SK-N-SH (cell line): ENCODE results near the gene FAM221B. TPM values are rescaled to one million over a fixed set of nuclear protein-coding genes. Genes with fewer than 3 reads are reported as not detected.

ENCODE experiments used
- CTCF ChIA-PET: fragments of 300-600, 350-600 bp; formaldehyde crosslinking; extraction: SDS; loops from one replicate; lab custom pipeline; 2021; lab: Yijun Ruan, JAX
- POLR2A ChIA-PET: fragments of 350-600 bp; sonication (Branson Sonifier 250); formaldehyde crosslinking; extraction: SDS; loops from one replicate; lab custom pipeline; 2020; ENCODE audit warnings: antibody characterized with exemption, inconsistent platforms; lab: Yijun Ruan, JAX
- DNase-seq: peaks from one replicate; pipeline ENCODE4 v3.0.0; 2012
- H2AFZ ChIP-seq: fragments of 200-600 bp; sonication (generic); 2 replicates; pipeline ENCODE4 v1.8.1; 2016; ENCODE audit warnings: antibody characterized with exemption, mild to moderate bottlenecking, low read depth
- H3F3A ChIP-seq: fragments of 200-600 bp; sonication (generic); replicated peaks from 2 replicates; pipeline ENCODE3; 2016; ENCODE audit warnings: antibody characterized with exemption, mild to moderate bottlenecking; ENCODE audit not compliant: insufficient read depth
- H3K27ac ChIP-seq, 2 experiments: fragments of 200-500 bp in 1 of 2; fragments of 200-600 bp in 1 of 2; sonication (Bioruptor generic) in 1 of 2; sonication (generic), shearing (Covaris generic) in 1 of 2; 2 replicates each; pipeline versions ENCODE4 v1.5.1 to v1.6.1; 2014 to 2016; ENCODE audit warnings: low read depth in 2 of 2, inconsistent platforms in 1 of 2, low read length in 1 of 2, mild to moderate bottlenecking in 1 of 2, mixed read lengths in 1 of 2
- H3K27me3 ChIP-seq: fragments of 200-600 bp; sonication (generic), shearing (Covaris generic); 2 replicates; pipeline ENCODE4 v1.6.1; 2016; ENCODE audit warnings: mixed run types; ENCODE audit not compliant: insufficient read depth
- H3K36me3 ChIP-seq, 2 experiments: fragments of 200-500 bp in 1 of 2; fragments of 200-600 bp in 1 of 2; sonication (Bioruptor generic) in 1 of 2; sonication (generic) in 1 of 2; replicated peaks in 1 of 2; 2 replicates each; pipeline versions ENCODE3 to v1.5.1; 2014 to 2016; ENCODE audit warnings: low read length in 1 of 2, mild to moderate bottlenecking in 1 of 2; ENCODE audit not compliant: insufficient read depth in 2 of 2, control insufficient read depth in 1 of 2
- H3K4me1 ChIP-seq, 2 experiments: fragments of 200-500 bp in 1 of 2; fragments of 200-600 bp in 1 of 2; sonication (Bioruptor generic) in 1 of 2; sonication (generic), shearing (Covaris generic) in 1 of 2; 2 replicates each; pipeline versions ENCODE4 v1.5.1 to v1.6.1; 2014 to 2016; ENCODE audit warnings: low read depth in 1 of 2, low read length in 1 of 2, mixed run types in 1 of 2; ENCODE audit not compliant: insufficient read depth in 2 of 2, control insufficient read depth in 1 of 2
- H3K4me2 ChIP-seq: fragments of 200-600 bp; sonication (generic), shearing (Covaris generic); 2 replicates; pipeline ENCODE4 v1.6.1; 2017; ENCODE audit warnings: mixed run types
- H3K4me3 ChIP-seq, 2 experiments: fragments of 200-500 bp in 1 of 2; fragments of 200-600 bp in 1 of 2; sonication (Bioruptor generic) in 1 of 2; sonication (generic), shearing (Covaris generic) in 1 of 2; 2 replicates each; pipeline versions ENCODE4 v1.5.1 to v1.8.1; 2014 to 2016; ENCODE audit warnings: low read depth in 2 of 2, inconsistent platforms in 1 of 2, low read length in 1 of 2, mild to moderate bottlenecking in 1 of 2, mixed read lengths in 1 of 2, moderate library complexity in 1 of 2
- H3K79me2 ChIP-seq: fragments of 200-600 bp; sonication (generic); 2 replicates; pipeline ENCODE4 v1.8.1; 2017; ENCODE audit warnings: mild to moderate bottlenecking; ENCODE audit not compliant: insufficient read depth
- H3K9ac ChIP-seq: fragments of 200-600 bp; sonication (generic); 2 replicates; pipeline ENCODE4 v1.6.1; 2017; ENCODE audit warnings: mixed run types
- H3K9me2 ChIP-seq: fragments of 200-600 bp; sonication (generic); 2 replicates; pipeline ENCODE4 v1.6.1; 2017; ENCODE audit warnings: mixed run types
- H3K9me3 ChIP-seq: fragments of 200-600 bp; sonication (generic); 2 replicates; pipeline ENCODE4 v1.6.1; 2017; ENCODE audit warnings: mixed run types, mild to moderate bottlenecking, moderate library complexity
- H4K20me1 ChIP-seq: fragments of 200-600 bp; sonication (generic); 2 replicates; pipeline ENCODE4 v1.6.1; 2017; ENCODE audit warnings: mild to moderate bottlenecking, mixed run types; ENCODE audit not compliant: insufficient read depth
- CHD2 ChIP-seq: fragments of 150-350 bp; IDR thresholded peaks from 2 replicates; pipeline ENCODE4 v1.6.1; 2018; ENCODE audit warnings: low read length; ENCODE audit not compliant: partially characterized antibody
- ELF1 ChIP-seq: IDR thresholded peaks from 2 replicates; pipeline ENCODE4 v1.4.0; 2012
- EP300 ChIP-seq, 2 experiments: IDR thresholded peaks; 2 replicates each; pipeline versions ENCODE4 v1.4.0 to v1.6.1; 2012; ENCODE audit warnings: borderline replicate concordance in 1 of 2, low read depth in 1 of 2, low read length in 1 of 2
- EZH2phosphoT487 ChIP-seq: fragments of 200-600 bp; sonication (generic); IDR thresholded peaks from 2 replicates; pipeline ENCODE4 v1.6.1; 2017; ENCODE audit warnings: low read depth, mixed run types, mild to moderate bottlenecking, antibody characterized with exemption, moderate library complexity, borderline replicate concordance
- FOSL2 ChIP-seq: IDR thresholded peaks from 2 replicates; pipeline ENCODE4 v1.4.0; 2012; ENCODE audit warnings: low read depth, mild to moderate bottlenecking, moderate library complexity, borderline replicate concordance
- FOXJ3 ChIP-seq: sonication (generic); formaldehyde crosslinking; IDR thresholded peaks from 2 replicates; pipeline ENCODE4 v1.5.1; 2020; ENCODE audit warnings: mild to moderate bottlenecking, missing genetic modification reagents
- GABPA ChIP-seq: IDR thresholded peaks from 2 replicates; pipeline ENCODE4 v1.4.0; 2012; ENCODE audit warnings: low read depth, mild to moderate bottlenecking
- JUND ChIP-seq: IDR thresholded peaks from 2 replicates; pipeline ENCODE4 v1.4.0; 2012
- MEF2A ChIP-seq: IDR thresholded peaks from 2 replicates; pipeline ENCODE4 v1.4.0; 2012; ENCODE audit warnings: low read depth, borderline replicate concordance
- NFIC ChIP-seq: IDR thresholded peaks from 2 replicates; pipeline ENCODE4 v1.4.0; 2012; ENCODE audit warnings: borderline replicate concordance
- NRF1 ChIP-seq: IDR thresholded peaks from 2 replicates; pipeline ENCODE4 v1.6.1; 2012; ENCODE audit warnings: low read depth, mild to moderate bottlenecking, low read length
- RAD21 ChIP-seq: IDR thresholded peaks from 2 replicates; pipeline ENCODE4 v1.6.1; 2012; ENCODE audit warnings: mild to moderate bottlenecking, low read length
- RCOR1 ChIP-seq: fragments of 150-350 bp; IDR thresholded peaks from 2 replicates; pipeline ENCODE4 v1.6.1; 2017; ENCODE audit warnings: antibody characterized with exemption, low read length
- REST ChIP-seq: IDR thresholded peaks from 2 replicates; pipeline ENCODE4 v1.6.1; 2012; ENCODE audit warnings: mild to moderate bottlenecking, low read depth, low read length, moderate library complexity
- RFX5 ChIP-seq: IDR thresholded peaks from 2 replicates; pipeline ENCODE4 v1.6.1; 2012; ENCODE audit warnings: mild to moderate bottlenecking, improper control_type of control experiment, low read length
- RXRA ChIP-seq: IDR thresholded peaks from 2 replicates; pipeline ENCODE4 v1.4.0; 2012; ENCODE audit warnings: low read depth, mild to moderate bottlenecking, borderline replicate concordance
- SIN3A ChIP-seq: IDR thresholded peaks from 2 replicates; pipeline ENCODE4 v1.6.1; 2012; ENCODE audit warnings: low read depth, mild to moderate bottlenecking, low read length, moderate library complexity, borderline replicate concordance
- SMC3 ChIP-seq: IDR thresholded peaks from 2 replicates; pipeline ENCODE4 v1.6.1; 2012; ENCODE audit warnings: low read depth, low read length, improper control_type of control experiment
- TAF1 ChIP-seq: IDR thresholded peaks from 2 replicates; pipeline ENCODE4 v1.6.1; 2012; ENCODE audit warnings: low read depth, mild to moderate bottlenecking, low read length, moderate library complexity, borderline replicate concordance
- TCF12 ChIP-seq: IDR thresholded peaks from 2 replicates; pipeline ENCODE4 v1.4.0; 2012
- TEAD4 ChIP-seq: IDR thresholded peaks from 2 replicates; pipeline ENCODE4 v1.4.0; 2012; ENCODE audit warnings: mild to moderate bottlenecking, borderline replicate concordance; ENCODE audit not compliant: insufficient read depth
- YY1 ChIP-seq: IDR thresholded peaks from 2 replicates; pipeline ENCODE4 v1.4.0; 2012; ENCODE audit warnings: low read depth, mild to moderate bottlenecking
- ZBTB33 ChIP-seq: IDR thresholded peaks from 2 replicates; pipeline ENCODE4 v1.4.0; 2012; ENCODE audit warnings: low read depth, borderline replicate concordance
- WGBS: methylation state at CpG from one replicate; pipeline ENCODE4 v1.1.6; 2017; ENCODE audit warnings: low lambda C conversion rate; 5-methylcytosine and 5-hydroxymethylcytosine counted together
- polyA plus RNA-seq, 3 experiments: library from polyadenylated mRNA; depleted of rRNA; stranded (reverse); fragments of >200 nt; gene quantifications; 2 replicates each; pipeline ENCODE4 v1.2.3, GENCODE V29; 2012
- TF ChIP-seq, protein P1 (sequence below): IDR thresholded peaks from 2 replicates; pipeline ENCODE4; 2012
- TF ChIP-seq, protein P2 (sequence below): IDR thresholded peaks from 2 replicates; pipeline ENCODE4 v1.4.0; 2012; ENCODE audit warnings: low read depth
- TF ChIP-seq, protein P3 (sequence below): fragments of 200-600 bp; sonication (generic); IDR thresholded peaks from 2 replicates; pipeline ENCODE4 v1.6.1; 2017; ENCODE audit warnings: antibody characterized with exemption, mild to moderate bottlenecking, moderate library complexity

FAM221B gene
- polyA plus RNA-seq, 1 of the 3 experiments (the other 2 are of a cell fraction): not detected

GRCh38 chr9:35812025-35812602 is 16.4 kb downstream of the FAM221B start, which contains the start of gene SPAG8:
TSS of gene SPAG8 (minus strand) at chr9:35812262. CDS start at chr9:35812147, 115 bp downstream.
- peaks cover 24% of the 10 kb centered on the region for H3F3A ChIP-seq
- CTCF ChIA-PET: interaction anchor here (0.7 to 5.6 kb wide), 12 partner anchors 11 to 80 kb away, joined by 4 to 44 read pairs (median 8); partner anchors contain the start of genes CREB3, FAM221B, NPR2 and TMEM8B
- H3K4me1 ChIP-seq: peaks cover 7 to 30% of the 10 kb centered on the region in 2 experiments; a peak in 3 of 4 replicates
- peak within 1 kb of the TSS; percentile 55 to 62 for H3K4me3 ChIP-seq
- H3K79me2 ChIP-seq: peaks cover 8% of the 10 kb centered on the region; the same call in 1 of the 2 replicates
- POLR2A ChIA-PET: interaction anchor here (0.9 kb wide), 1 partner anchor 21 kb away, joined by 5 read pairs; the partner anchor contains the start of gene NPR2
- no peaks in the 10 kb centered on the region for H3K9me3 ChIP-seq
- H3K9ac ChIP-seq: peak within 1 kb of the TSS; percentile 34
- H3K27ac ChIP-seq: peak within 1 kb of the TSS; percentile 44 to 87
- H3K4me2 ChIP-seq: peak within 1 kb of the TSS; percentile 83
- 10% methylated on average over 17 of the region's 28 CpGs for WGBS
- peak; percentile 88 for DNase-seq
- H3K27me3 ChIP-seq: no peaks in the 10 kb centered on the region
- H4K20me1 ChIP-seq: no peaks in the 10 kb centered on the region
- H3K9me2 ChIP-seq: no peaks in the 10 kb centered on the region
- H3K36me3 ChIP-seq: peaks cover 0 to 19% of the 10 kb centered on the region in 2 experiments
- H2AFZ ChIP-seq: peak within 1 kb of the TSS; percentile 88
- TF ChIP-seq TAF1 (peak; percentile 58; the same call in 1 of the 2 replicates), REST (no peak), MEF2A (no peak), RFX5 (no peak), GABPA (peak; percentile 99), EP300 (IDR thresholded peaks at IDR 0.05; ENCODE audit: borderline replicate concordance in 1 of 2, low read depth in 1 of 2, low read length in 1 of 2) (no peak), NFIC (no peak; the same call in 1 of the 2 replicates), EZH2phosphoT487 (no peak), RCOR1 (peak; percentile 60; the same call in 1 of the 2 replicates), JUND (no peak), YY1 (peak; percentile 71; the same call in 1 of the 2 replicates), FOXJ3 (no peak; the same call in 1 of the 2 replicates), TCF12 (no peak), TEAD4 (no peak), RAD21 (no peak), NRF1 (peak; percentile 88), ELF1 (peak; percentile 88), RXRA (no peak), FOSL2 (no peak), CHD2 (peak; percentile 73), SMC3 (no peak), SIN3A (peak; percentile 80; the same call in 1 of the 2 replicates), ZBTB33 (no peak)
- TF ChIP-seq, protein P1, sequence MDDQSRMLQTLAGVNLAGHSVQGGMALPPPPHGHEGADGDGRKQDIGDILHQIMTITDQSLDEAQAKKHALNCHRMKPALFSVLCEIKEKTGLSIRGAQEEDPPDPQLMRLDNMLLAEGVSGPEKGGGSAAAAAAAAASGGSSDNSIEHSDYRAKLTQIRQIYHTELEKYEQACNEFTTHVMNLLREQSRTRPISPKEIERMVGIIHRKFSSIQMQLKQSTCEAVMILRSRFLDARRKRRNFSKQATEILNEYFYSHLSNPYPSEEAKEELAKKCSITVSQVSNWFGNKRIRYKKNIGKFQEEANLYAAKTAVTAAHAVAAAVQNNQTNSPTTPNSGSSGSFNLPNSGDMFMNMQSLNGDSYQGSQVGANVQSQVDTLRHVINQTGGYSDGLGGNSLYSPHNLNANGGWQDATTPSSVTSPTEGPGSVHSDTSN: no peak
- TF ChIP-seq, protein P2, sequence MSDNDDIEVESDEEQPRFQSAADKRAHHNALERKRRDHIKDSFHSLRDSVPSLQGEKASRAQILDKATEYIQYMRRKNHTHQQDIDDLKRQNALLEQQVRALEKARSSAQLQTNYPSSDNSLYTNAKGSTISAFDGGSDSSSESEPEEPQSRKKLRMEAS: peak; percentile 76; the same call in 1 of the 2 replicates
- TF ChIP-seq, protein P3, sequence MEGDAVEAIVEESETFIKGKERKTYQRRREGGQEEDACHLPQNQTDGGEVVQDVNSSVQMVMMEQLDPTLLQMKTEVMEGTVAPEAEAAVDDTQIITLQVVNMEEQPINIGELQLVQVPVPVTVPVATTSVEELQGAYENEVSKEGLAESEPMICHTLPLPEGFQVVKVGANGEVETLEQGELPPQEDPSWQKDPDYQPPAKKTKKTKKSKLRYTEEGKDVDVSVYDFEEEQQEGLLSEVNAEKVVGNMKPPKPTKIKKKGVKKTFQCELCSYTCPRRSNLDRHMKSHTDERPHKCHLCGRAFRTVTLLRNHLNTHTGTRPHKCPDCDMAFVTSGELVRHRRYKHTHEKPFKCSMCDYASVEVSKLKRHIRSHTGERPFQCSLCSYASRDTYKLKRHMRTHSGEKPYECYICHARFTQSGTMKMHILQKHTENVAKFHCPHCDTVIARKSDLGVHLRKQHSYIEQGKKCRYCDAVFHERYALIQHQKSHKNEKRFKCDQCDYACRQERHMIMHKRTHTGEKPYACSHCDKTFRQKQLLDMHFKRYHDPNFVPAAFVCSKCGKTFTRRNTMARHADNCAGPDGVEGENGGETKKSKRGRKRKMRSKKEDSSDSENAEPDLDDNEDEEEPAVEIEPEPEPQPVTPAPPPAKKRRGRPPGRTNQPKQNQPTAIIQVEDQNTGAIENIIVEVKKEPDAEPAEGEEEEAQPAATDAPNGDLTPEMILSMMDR: no peak
